ENCODE data around the gene RPS10.

DNA sequence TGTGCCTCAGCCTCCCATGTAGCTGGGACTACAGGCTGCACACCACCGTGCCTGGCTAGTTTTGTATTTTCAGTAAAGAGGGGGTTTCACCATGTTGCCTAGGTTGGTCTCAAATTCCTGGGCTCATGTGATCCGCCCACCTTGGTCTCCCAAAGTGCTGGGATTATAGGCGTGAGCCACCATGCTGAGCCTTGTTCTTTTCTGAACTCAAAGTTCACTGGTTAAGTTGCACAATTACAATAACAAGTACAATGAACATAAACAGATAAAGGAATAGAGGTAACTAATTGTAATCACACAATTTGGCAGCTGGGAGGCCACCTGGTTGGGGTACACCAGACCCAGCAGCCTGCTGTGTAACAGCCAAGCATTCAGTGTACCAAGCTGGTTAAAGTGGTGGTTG lies 40.1 kb downstream of the RPS10 start:
- TF ChIP-seq, protein P1, sequence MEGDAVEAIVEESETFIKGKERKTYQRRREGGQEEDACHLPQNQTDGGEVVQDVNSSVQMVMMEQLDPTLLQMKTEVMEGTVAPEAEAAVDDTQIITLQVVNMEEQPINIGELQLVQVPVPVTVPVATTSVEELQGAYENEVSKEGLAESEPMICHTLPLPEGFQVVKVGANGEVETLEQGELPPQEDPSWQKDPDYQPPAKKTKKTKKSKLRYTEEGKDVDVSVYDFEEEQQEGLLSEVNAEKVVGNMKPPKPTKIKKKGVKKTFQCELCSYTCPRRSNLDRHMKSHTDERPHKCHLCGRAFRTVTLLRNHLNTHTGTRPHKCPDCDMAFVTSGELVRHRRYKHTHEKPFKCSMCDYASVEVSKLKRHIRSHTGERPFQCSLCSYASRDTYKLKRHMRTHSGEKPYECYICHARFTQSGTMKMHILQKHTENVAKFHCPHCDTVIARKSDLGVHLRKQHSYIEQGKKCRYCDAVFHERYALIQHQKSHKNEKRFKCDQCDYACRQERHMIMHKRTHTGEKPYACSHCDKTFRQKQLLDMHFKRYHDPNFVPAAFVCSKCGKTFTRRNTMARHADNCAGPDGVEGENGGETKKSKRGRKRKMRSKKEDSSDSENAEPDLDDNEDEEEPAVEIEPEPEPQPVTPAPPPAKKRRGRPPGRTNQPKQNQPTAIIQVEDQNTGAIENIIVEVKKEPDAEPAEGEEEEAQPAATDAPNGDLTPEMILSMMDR (IDR thresholded peaks at IDR 0.05), result no peak
- TF ChIP-seq POLR2AphosphoS5 (IDR thresholded peaks at IDR 0.05) (no peak), POLR2A (IDR thresholded peaks at IDR 0.05) (no peak), EP300 (IDR thresholded peaks at IDR 0.05) (no peak)
